ENCODE measurements around the gene ZNF841.

GRCh38 chr19:52141203-52141602 lies 45.6 kb upstream of the ZNF841 start:
- TF ChIP-seq EZH2 (IDR thresholded peaks at IDR 0.05; ENCODE audit: insufficient read depth, poor library complexity, severe bottlenecking) (no peak), EZH2phosphoT487 (IDR thresholded peaks at IDR 0.05; ENCODE audit: insufficient read depth, low read depth) (no peak)

Data from GM23248 (cell line).